ENCODE measurements around the gene SPINT1. TPM values are rescaled to one million over a fixed set of nuclear protein-coding genes. Genes with fewer than 3 reads are reported as not detected.

The SPINT1 gene
- total and polyA plus RNA-seq, 2 donors (not counting 1 experiment from before 2014, with no cell fraction given): under 0.01 to 0.09 TPM

DNA sequence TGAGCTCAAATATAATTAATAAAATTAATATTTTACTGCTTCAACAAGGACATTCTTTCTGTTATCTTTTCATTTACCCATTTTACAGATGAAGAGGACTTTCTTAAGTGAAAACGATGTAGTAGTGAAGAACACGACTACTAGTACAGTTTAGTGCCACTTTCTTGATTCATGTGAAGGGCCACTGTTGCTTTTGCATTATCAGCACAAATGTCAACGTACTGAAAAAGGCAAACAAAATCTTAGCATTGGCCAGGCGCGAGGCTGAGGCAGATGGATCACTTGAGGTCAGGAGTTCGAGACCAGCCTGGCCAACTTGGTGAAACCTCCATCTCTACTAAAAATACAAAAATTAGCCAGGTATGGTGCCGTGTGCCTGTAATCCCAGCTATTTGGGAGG is 24.8 kb upstream of the SPINT1 start:
- Histone ChIP-seq H3K4me2 (ENCODE audit: extremely low read depth, insufficient read depth, low read length) (no peak overlapping the region), H3K9ac (ENCODE audit: insufficient read depth, low read length) (no peak overlapping the region), H3K4me3 (replicated peaks in 1 of 4; ENCODE audit: control extremely low read depth in 1 of 4, insufficient read depth in 1 of 4, low read depth in 3 of 4, low read length in 4 of 4) (no peak overlapping the region), H3K9me3 (ENCODE audit: control insufficient read depth, insufficient read depth, low read depth, low read length) (no peaks in the 10 kb centered on the region), H4K20me1 (ENCODE audit: control insufficient read depth, extremely low read depth, insufficient read depth, low read length) (no peaks in the 10 kb centered on the region), H3K4me1 (ENCODE audit: control insufficient read depth, extremely low read depth, insufficient read depth, low read length) (no peaks in the 10 kb centered on the region), H3K79me2 (ENCODE audit: control insufficient read depth, insufficient read depth, low read length) (no peaks in the 10 kb centered on the region), H3K27me3 (ENCODE audit: control insufficient read depth, insufficient read depth, low read length) (no peaks in the 10 kb centered on the region), H3K27ac (ENCODE audit: insufficient read depth, low read length) (no peak overlapping the region), H3K36me3 (ENCODE audit: control insufficient read depth, insufficient read depth, low read length) (no peaks in the 10 kb centered on the region), H2AFZ (ENCODE audit: low read length) (no peak overlapping the region)
- TF ChIP-seq, protein P1, sequence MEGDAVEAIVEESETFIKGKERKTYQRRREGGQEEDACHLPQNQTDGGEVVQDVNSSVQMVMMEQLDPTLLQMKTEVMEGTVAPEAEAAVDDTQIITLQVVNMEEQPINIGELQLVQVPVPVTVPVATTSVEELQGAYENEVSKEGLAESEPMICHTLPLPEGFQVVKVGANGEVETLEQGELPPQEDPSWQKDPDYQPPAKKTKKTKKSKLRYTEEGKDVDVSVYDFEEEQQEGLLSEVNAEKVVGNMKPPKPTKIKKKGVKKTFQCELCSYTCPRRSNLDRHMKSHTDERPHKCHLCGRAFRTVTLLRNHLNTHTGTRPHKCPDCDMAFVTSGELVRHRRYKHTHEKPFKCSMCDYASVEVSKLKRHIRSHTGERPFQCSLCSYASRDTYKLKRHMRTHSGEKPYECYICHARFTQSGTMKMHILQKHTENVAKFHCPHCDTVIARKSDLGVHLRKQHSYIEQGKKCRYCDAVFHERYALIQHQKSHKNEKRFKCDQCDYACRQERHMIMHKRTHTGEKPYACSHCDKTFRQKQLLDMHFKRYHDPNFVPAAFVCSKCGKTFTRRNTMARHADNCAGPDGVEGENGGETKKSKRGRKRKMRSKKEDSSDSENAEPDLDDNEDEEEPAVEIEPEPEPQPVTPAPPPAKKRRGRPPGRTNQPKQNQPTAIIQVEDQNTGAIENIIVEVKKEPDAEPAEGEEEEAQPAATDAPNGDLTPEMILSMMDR (conservative IDR thresholded peaks at IDR 0.05 in 1 of 2, IDR thresholded peaks at IDR 0.05 in 1 of 2; ENCODE audit: low read depth in 1 of 2, low read length in 2 of 2): no peak
- no peak for TF ChIP-seq EZH2 (IDR thresholded peaks at IDR 0.05; ENCODE audit: low read length, missing control alignments)
- no peak for DNase-seq (ENCODE audit: low read depth in 2 of 2)

DNA sequence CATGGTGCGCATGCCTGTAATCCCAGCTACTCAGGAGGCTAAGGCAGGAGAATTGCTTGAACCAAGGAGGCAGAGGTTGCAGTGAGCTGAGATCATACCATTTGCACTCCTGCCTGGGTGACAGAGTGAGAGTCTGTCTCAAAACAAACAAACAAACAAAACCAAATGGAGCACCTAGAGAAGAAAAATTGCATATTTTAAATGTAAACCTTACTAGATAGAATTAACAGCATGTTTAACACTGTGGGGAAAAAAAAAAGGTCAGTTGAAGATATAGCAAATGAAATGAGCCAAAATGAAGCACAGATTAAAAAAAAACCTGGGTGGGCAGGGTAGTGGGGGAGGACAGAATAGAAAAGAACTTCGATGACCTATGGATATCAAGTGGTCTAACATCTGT is 22.7 kb upstream of the SPINT1 start:
- no peak overlapping the region for H3K27ac ChIP-seq (ENCODE audit: insufficient read depth, low read length)
- DNase-seq (ENCODE audit: low read depth in 2 of 2): no peak
- H4K20me1 ChIP-seq (ENCODE audit: control insufficient read depth, extremely low read depth, insufficient read depth, low read length): no peaks in the 10 kb centered on the region
- H3K9me3 ChIP-seq (ENCODE audit: control insufficient read depth, insufficient read depth, low read depth, low read length): no peaks in the 10 kb centered on the region
- TF ChIP-seq, protein P1 (conservative IDR thresholded peaks at IDR 0.05 in 1 of 2, IDR thresholded peaks at IDR 0.05 in 1 of 2; ENCODE audit: low read depth in 1 of 2, low read length in 2 of 2): no peak
- no peak for TF ChIP-seq EZH2 (IDR thresholded peaks at IDR 0.05; ENCODE audit: low read length, missing control alignments)
- H3K79me2 ChIP-seq (ENCODE audit: control insufficient read depth, insufficient read depth, low read length): no peaks in the 10 kb centered on the region
- peaks cover 9% of the 10 kb centered on the region for H3K27me3 ChIP-seq (ENCODE audit: control insufficient read depth, insufficient read depth, low read length)
- H3K9ac ChIP-seq (ENCODE audit: insufficient read depth, low read length): no peak overlapping the region
- H3K36me3 ChIP-seq (ENCODE audit: control insufficient read depth, insufficient read depth, low read length): no peaks in the 10 kb centered on the region
- H3K4me1 ChIP-seq (ENCODE audit: control insufficient read depth, extremely low read depth, insufficient read depth, low read length): no peaks in the 10 kb centered on the region
- H3K4me2 ChIP-seq (ENCODE audit: extremely low read depth, insufficient read depth, low read length): no peak overlapping the region
- H2AFZ ChIP-seq (ENCODE audit: low read length): no peak overlapping the region
- no peak overlapping the region for H3K4me3 ChIP-seq (replicated peaks in 1 of 4; ENCODE audit: control extremely low read depth in 1 of 4, insufficient read depth in 1 of 4, low read depth in 3 of 4, low read length in 4 of 4)

DNA sequence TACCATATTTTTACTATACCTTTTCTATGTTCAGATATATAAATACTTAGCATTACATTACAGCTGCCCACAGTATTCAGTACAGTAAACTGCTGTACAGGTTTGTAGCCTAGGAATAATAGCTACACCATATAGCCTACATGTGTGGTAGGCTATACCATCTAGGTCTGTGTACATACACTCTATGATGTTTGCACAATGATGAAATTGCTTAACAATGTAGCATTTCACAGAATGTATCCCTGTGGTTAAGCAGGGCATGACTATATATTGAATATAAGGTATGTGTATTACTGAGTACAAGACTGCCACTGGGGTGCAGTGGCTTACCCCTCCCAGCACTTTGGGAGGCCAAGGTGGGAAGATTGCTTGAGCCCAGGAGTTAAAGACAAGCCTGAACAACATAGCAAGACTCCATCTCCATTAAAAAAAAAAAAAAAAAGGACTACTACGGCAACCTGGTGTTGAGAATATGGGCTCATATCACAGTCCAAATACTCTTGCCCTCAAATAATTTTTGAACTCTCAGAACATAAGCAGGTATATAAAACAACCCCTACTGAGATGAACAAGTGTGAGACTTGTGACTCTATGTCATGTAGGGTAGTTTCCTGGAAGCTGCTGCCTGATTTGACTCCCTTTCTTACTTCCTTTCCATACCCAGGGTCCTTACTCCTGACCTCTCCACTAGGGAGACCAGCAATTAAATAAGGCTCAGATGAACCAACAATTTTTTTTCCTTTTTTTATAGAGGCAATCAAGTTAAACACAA is 20.1 kb upstream of the SPINT1 start:
- Histone ChIP-seq H3K9ac (ENCODE audit: insufficient read depth, low read length) (no peak overlapping the region), H3K36me3 (ENCODE audit: control insufficient read depth, insufficient read depth, low read length) (no peaks in the 10 kb centered on the region), H3K4me2 (ENCODE audit: extremely low read depth, insufficient read depth, low read length) (no peak overlapping the region), H3K27ac (ENCODE audit: insufficient read depth, low read length) (no peak overlapping the region), H2AFZ (ENCODE audit: low read length) (no peak overlapping the region), H3K4me3 (replicated peaks in 1 of 4; ENCODE audit: control extremely low read depth in 1 of 4, insufficient read depth in 1 of 4, low read depth in 3 of 4, low read length in 4 of 4) (no peak overlapping the region), H3K27me3 (ENCODE audit: control insufficient read depth, insufficient read depth, low read length) (peaks cover 16% of the 10 kb centered on the region), H3K4me1 (ENCODE audit: control insufficient read depth, extremely low read depth, insufficient read depth, low read length) (no peaks in the 10 kb centered on the region), H3K79me2 (ENCODE audit: control insufficient read depth, insufficient read depth, low read length) (no peaks in the 10 kb centered on the region), H3K9me3 (ENCODE audit: control insufficient read depth, insufficient read depth, low read depth, low read length) (no peaks in the 10 kb centered on the region), H4K20me1 (ENCODE audit: control insufficient read depth, extremely low read depth, insufficient read depth, low read length) (no peaks in the 10 kb centered on the region)
- no peak for DNase-seq (ENCODE audit: low read depth in 2 of 2)
- TF ChIP-seq, protein P1 (conservative IDR thresholded peaks at IDR 0.05 in 1 of 2, IDR thresholded peaks at IDR 0.05 in 1 of 2; ENCODE audit: low read depth in 1 of 2, low read length in 2 of 2): no peak

Measured in fibroblast of lung (primary cell).